HG02981 (cell line): ENCODE data around the gene MED4.
A peak's percentile ranks its signal among the peaks of the same experiment; 100 is the strongest.
"Not testable (repeated sequence)": the region's sequence is repeated elsewhere in the genome, so short reads cannot be mapped to it uniquely, and the experiment has no call there.

ENCODE experiments used
- ATAC-seq: cut with Tn5 transposase; IDR thresholded peaks from one replicate; pipeline ENCODE4 v1.9.1; 2021; ENCODE audit warnings: mild to moderate bottlenecking, moderate library complexity; ENCODE audit not compliant: unreplicated experiment

MED4 gene

DNA sequence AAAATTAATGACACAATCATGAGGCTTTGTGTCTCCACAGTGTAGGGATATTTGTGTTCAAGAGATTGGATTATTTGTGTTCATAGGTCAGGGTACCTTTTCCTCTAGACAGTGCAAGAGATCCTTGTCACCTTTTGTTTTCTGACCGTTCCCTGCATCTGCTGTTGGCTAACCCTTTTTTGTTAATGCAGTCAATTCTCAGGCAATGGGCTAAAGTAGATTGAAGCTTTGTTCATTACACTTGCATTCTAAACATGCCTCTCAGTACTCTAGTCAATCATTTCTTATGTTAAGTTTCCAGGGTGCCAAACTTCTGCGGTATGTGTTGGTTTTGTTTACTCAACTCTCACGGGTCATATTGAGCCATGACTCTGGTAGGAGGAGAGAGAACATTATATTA, 1.8 kb upstream of the MED4 start:
- ATAC-seq = no peak

- peak; percentile 7 for ATAC-seq
Observed at GRCh38 chr13:48094404-48094780, 512 bp downstream of the MED4 start.

DNA sequence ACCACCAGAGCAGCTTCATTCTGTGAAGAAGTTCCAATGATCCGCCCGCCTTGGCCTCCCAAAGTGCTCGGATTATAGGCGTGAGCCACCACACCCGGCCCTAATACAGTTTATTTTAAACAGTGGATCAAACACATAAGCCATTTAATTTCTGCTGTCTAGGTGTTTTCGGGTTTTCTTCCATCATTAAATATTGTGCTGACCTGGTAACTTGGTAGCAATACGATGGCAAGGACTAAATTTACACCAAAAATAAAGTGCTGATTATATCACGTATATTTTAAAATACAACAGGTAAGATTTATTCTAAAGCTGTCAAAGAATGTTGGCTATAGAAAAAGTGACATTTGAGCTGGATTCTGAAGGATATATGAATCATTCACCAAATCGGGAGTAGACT, 1.3 kb downstream of the MED4 start:
- no peak for ATAC-seq

DNA sequence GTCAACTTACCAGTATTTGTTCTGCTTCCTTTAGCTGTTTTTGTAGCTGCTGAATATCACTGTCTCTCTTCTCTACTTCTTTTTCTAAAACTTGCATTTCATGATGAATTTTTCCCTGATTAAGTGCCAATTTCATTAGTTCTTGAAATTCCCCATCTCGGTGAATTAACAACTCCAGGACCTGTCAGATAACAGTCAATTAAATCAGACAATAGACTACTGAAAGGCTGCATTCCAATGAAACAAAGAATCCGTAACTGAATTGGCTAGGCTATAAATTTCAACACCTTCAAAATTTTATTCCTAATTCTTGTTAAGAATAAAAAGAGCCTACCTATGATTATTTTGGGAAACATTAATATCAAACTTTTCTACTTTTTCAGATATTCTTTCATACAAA, 8.6 kb downstream of the MED4 start:
- ATAC-seq = no peak

DNA sequence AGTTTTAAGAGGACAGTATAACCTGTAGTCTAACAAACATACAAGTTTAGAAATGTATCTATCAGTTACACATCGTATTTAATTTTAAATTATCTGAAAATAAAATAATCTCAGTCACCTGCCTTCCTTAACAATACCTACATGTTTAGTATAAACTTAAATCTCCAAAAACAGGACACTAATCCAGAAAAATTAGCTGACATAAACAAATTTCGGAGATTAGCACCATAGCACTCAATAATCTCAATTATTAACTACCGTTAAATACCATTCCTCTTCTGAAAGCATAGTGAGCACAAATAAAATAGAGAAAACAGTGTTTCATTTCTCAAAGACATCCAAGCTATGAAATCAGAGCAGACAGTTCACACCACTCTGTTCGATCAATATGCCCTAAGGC, 13.2 kb downstream of the MED4 start:
- ATAC-seq = no peak

DNA sequence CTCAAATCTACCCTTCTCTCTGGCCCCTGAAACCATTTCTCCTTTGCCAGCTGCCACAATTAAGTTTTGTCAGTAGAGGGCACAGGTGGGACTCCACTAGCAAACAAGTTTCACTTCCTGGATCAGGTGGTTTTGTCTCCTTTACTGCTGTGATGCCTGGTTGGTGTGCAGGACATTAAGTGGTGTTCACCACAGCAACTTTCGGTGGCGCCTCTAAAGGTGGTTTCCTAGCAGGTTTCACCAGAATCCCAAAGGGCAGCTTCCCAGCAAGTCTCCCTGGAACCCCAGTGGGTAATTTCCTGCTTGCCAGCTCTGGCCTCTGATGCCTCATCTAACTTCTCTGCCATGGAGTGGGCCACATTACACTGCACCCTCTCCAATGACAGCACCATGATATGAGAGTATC, 16.6 kb downstream of the MED4 start:
- ATAC-seq = peak; percentile 99

DNA sequence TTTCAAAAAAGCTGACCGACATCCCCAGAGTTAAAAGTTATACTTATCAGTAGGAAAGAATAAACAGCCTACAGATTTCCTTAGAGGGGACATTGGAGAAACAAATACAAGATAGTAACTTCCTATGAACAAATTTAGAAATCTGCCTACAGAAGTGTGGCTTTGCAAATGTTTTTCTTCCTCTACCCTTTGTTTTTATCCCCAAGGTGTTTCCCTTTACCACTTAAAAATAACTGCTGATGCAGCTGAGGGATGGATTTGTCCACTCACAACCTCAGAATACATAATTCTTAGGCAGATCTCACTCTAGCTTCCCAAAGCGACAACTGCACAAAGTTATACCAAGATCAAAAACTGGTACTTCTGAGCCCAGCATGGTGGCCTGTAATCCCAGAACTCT, 20.9 kb downstream of the MED4 start:
- ATAC-seq = no peak

- no peak for ATAC-seq
Observed at GRCh38 chr13:48072787-48073186, 22.1 kb downstream of the MED4 start.

GRCh38 chr13:48072304-48072703, 22.6 kb downstream of the MED4 start:
- no peak for ATAC-seq

- ATAC-seq = no peak
Observed at GRCh38 chr13:48070942-48071341, 24.0 kb downstream of the MED4 start.

DNA sequence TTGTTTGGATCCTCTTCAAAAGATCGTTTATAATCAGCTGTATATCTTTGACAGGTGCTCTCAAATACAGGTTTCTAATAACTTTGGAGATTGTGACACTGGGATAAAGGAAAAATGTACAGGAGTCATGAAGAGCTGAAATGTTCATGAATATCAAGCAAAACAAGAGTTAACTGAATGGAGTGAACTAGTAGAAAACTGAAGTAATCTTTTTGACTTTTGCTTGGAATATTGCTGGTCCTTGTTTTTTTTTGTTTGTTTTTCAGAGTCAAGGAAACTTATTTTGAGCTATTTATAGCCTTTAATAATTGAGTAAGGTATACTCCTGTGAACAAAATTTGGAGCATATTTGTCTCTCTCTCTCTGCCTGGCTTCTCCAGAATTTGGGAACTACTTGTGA, 25.3 kb downstream of the MED4 start:
- ATAC-seq = no peak

GRCh38 chr13:48068952-48069351, 26.0 kb downstream of the MED4 start:
- ATAC-seq = no peak

- no peak for ATAC-seq
Observed at GRCh38 chr13:48068036-48068435, 26.9 kb downstream of the MED4 start.

DNA sequence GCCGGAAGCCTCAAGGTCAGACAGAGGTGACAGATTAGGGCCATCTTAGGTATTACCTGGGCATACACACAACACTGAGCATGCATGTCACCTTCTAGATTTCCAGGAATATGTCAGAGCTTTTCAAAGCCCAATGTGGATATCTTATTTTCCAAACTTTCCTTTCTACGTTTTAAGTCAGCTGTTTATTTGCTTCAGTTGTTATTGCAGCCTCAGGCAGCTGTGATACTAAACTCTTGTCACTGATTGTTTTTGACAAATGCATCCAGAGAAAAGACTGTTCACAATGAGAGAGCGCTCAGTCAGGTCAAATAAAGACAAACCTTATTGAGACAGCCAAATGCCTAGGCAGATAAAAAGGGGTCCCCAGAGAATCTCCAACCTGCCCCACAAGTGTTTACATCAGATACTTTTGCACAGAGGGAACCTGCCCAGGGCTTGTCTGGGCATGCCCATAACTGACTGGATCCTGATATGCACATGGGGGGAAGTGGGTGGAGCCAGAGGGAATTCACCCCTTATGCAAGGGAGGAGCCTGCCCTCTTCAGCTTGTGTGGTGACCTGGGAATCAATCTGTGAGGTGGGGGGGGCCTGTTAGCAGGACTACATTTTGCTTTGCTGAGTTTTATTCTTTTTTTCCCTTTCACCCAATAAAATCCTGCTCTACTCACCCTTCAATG, 28.5 kb downstream of the MED4 start:
- peak; percentile 84 for ATAC-seq

DNA sequence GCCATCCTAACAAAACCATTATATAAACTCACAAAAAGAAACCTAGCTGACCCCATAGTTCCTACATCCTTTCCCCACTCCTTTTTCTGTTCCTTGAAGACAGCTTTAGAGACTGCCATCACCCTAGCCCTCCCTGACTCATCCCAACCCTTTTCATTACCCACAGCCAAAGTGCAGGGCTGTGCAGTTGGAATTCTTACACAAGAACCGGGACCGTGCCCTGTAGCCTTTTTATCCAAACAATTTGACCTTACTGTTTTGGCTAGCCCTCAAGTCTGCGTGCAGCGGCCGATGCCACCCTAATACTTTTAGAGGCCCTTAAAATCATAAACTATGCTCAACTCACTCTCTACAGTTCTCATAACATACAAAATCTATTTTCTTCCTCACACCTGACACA, 35.0 kb downstream of the MED4 start:
- ATAC-seq = not testable (repeated sequence)

- ATAC-seq = not testable (repeated sequence)
Observed at GRCh38 chr13:48058536-48058935, 36.4 kb downstream of the MED4 start.

DNA sequence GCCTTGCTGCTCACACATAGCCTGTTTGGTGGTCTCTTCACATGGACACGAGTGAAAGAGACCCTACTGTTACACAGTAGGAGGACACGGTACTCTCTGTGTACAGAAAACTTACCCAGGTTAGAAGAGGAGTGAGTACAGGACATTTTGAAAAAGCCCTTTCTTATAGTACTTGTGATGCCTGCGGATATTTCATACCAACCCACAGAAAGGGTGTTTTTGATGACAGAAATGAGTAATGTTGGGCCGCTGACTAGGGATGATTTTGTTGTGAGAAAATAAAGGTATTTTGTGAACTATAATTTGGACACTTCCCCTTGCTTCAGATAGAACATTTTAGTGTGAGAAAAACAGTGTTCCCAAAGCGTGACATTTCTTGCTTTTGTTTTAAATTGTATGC, 39.2 kb downstream of the MED4 start:
- ATAC-seq = no peak

GRCh38 chr13:48054601-48055000, 40.3 kb downstream of the MED4 start:
- ATAC-seq = no peak

DNA sequence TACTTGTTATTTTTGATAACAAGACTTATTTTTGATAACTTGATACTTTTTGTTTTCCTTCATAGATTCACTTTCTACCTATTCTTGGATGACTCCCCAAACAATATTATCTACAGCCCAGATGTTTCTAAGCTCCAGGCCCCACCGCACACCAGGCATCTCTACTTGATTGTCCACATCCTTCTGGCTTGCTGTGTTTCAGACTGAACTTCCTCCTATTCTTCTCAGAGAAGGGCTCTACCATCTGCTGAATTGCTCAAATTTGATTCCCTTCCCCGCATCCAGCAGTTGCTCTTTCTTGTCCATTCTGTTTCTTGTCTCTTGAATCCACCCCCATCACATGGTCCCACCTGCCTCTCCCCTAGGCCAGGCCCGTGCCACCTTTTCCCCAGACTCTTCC, 44.4 kb downstream of the MED4 start:
- ATAC-seq = no peak

- no peak for ATAC-seq
Observed at GRCh38 chr13:48043789-48044503, 51.0 kb downstream of the MED4 start.

GRCh38 chr13:48042894-48043293, 52.0 kb downstream of the MED4 start:
- no peak for ATAC-seq

- ATAC-seq = no peak
Observed at GRCh38 chr13:48040896-48041295, 54.0 kb downstream of the MED4 start.

- no peak for ATAC-seq
Observed at GRCh38 chr13:48040049-48040448, 54.9 kb downstream of the MED4 start.
